ENCODE measurements around the gene SHC1.

SHC1 gene

DNA sequence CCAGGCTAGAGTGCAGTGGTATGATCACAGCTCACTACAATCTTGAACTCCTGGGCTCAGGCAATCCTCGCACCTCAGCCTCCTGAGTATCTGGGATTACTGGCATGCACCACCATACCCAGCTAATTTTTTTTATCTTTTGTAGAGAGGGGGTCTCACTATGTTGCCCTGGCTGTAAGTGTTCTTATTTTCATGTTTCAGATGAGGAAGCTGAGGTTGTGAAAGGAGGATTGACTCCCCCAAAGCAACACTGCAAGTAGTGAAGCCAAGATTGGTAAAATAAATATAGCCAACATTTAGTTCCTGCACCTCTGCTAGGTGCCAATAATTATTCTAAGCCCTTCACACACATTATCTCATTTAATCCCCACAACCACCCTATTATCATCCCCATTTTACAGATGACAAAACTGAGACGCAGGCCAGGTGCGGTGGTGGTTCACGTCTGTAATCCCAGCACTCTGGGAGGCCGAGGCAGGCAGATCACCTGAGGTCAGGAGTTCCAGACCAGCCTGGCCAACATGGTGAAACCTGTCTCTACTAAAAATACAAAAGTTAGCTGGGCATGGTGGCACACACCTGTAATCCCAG is 36.1 kb downstream of the SHC1 start:
- no peak for DNase-seq

DNA sequence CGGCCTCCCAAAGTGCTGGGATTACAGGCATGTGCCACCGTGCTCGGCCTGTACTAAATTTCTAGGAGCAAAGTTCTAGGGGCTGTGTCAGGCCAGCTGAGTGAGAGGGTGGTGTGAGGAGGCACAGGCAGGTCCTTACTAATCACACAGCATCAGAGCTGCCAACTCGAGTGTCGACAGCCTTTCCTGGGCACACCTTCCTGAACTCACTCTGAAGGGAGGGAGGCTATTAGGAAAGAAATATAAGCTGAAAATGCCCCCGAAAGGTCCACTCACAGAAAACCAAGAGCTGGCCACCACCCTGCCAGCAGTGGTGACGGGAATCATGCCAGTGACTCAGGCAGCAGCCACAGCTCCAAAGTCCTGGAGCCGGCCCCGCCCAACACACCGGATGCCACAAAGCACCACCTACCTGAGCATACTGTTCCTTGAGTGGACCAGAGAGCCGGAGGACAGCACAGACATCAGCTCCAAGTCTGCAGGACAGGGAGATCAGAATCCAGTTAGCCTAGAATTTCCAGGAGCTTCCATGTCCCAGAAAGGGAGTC is 38.5 kb downstream of the SHC1 start:
- DNase-seq = no peak

DNA sequence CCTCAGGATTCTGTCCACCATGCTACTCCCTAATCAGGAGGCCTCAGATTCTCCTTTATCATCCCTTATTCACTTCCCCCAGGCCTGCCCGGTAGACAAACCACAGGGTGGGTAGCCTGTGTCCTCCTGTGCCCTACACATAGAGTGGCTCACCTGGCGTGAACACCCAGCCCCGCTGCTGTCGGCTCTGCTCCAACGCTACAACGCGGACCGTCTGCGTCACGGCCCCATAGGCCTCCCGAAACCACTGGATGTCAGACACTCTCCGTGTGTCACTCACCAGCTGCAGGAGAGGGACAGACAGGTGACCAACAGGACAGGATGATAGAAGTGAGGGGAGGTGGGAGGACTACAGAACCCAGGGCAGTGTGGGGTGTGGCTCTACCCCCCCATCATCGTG is 44.3 kb downstream of the SHC1 start:
- DNase-seq = no peak

DNA sequence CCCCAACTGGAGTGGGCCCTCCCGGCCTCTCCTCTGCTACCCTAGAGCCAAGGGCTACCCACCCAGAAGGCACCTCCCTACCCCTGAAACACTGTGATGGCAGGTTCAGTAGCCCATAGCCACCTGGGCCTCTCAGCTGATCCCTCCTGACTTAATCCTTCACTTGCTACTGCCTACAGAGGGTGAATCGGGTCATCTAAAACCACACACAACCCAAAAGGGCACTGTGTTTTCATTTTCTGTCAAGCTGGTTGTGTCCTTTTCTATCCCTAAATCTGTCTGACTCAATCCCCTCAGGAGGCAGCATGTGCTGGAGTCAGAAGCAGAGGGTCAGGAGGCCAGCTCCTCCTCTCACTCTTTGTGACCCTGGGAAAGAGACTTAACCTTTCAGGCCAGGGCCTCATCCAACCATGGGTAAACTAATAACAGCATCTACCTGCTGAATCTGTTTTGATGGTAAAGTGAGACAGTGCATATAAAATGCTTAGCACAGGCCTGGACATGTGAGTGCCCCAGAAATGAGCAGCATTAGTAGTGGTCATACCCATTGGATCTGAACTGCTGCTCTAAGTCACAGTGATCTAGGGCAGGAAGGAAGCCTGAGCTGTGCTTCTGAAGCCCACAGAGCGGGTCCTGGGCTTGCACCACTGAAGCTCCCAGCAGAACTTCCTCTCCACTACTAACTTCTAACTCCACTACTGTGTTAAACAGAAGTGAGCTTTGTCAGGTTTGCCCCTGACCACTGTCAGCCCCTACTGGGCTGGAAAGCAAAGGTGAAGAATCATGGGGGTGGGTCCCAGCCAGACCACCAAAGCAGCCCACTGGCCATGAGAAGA is 45.0 kb downstream of the SHC1 start:
- no peak for DNase-seq

DNA sequence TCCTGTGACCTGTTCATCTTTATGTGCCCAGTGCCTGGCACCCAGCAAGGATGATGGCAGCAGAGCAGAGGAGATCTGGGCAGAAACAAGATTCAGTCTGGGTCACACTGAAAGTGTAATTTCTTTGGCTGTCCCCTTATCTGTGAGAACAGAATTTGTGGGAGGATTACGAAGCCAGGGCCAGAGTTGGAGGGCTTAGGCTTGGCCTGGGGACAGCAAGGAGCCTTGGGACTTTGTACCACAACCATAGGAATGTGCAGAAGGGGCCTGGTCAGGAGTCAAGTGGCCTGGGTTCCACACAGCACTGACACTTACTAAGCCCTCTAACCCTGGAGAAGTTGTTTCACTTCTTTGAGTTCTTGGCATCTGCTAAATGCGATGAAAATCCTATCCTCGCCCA is 46.9 kb downstream of the SHC1 start:
- no peak for DNase-seq

DNA sequence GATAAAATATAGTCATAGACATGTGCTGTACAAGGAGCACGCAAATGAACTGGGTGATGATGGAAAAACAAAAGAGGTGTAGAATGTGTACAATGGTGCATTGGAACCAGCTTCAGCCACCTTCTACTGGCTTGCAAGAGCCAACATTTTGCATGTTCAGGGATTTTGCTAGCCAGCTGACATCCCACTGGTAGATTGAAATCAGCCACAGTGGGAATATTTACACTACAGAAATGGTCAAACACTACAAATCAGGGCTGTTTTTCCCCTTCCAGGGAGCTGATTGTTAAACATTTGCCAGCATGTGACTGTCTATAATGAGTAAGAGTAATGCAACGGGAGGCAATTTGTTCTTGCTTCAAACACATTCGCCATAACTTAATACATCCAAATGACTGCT is 57.3 kb downstream of the SHC1 start:
- no peak for DNase-seq

DNA sequence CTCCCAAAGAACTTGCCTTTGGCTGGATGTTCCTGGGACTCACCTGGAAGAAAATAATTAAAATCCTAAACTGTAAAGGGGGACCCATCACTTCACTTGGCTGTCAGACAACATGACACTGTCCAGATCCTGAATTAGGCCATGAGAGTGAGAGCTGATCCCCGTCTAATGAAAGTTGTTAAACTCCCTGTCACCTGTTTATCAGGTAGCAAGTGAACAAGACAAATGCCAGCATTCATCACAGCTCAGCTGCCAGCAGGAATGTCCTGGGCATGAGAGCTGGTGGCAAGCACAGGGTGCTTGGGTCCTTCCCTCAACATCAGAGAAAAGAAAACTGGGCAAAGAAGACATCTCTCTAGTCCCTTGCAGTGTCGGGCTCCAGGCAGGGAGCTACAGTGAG is 57.8 kb downstream of the SHC1 start:
- no peak for DNase-seq

All from DMS79 (cell line).